HCT116 (cell line): ENCODE results near the gene APCDD1L. TPM values are rescaled to one million over a fixed set of nuclear protein-coding genes. Genes with fewer than 3 reads are reported as not detected.

Experiments used
- ATAC-seq: fragments of 200-7000 bp; cut with Tn5 transposase; 2 replicates; pipeline ENCODE4 v1.9.1; 2020; ENCODE audit warnings: mild to moderate bottlenecking, moderate library complexity
- BruUV-seq: library from RNA; stranded (reverse); fragments of 400-500 nt; replicated peaks from 2 replicates; lab custom pipeline; 2021; lab: Mats Ljungman, UMichigan
- CTCF ChIA-PET: fragments of 300-600 bp; sonication (Branson Sonifier 250); formaldehyde crosslinking; loops from one replicate; lab custom pipeline; 2021; ENCODE audit warnings: antibody characterized with exemption; lab: Charles Lee
- POLR2A ChIA-PET: fragments of 300-600, 350-600 bp; sonication (Branson Sonifier 250); formaldehyde crosslinking; loops from one replicate; lab custom pipeline; 2021; ENCODE audit warnings: antibody characterized with exemption; lab: Charles Lee
- RAD21 ChIA-PET, 2 experiments: fragments of 300-600 bp; sonication (Branson Sonifier 250); formaldehyde crosslinking; loops; one replicate each; lab custom pipeline; 2023; ENCODE audit warnings: low total read pairs in 2 of 2; ENCODE audit not compliant: uncharacterized antibody in 2 of 2, unreplicated experiment in 2 of 2, low non-redundant PET in 1 of 2; lab: Charles Lee
- DNase-seq: peaks from one replicate; pipeline ENCODE4 v3.0.0-alpha.2; 2010; ENCODE audit warnings: low read depth, low spot score
- H2AFZ ChIP-seq: fragments of 200-600 bp; shearing (Covaris generic), sonication (generic); 2 replicates; pipeline ENCODE4 v1.6.1; 2017; ENCODE audit warnings: low read depth, mixed run types, mixed read lengths, antibody characterized with exemption, low read length; ENCODE audit not compliant: poor library complexity, severe bottlenecking
- H3K27ac ChIP-seq: 2 replicates; pipeline ENCODE4 v1.5.1; 2012; ENCODE audit warnings: low read depth, low read length
- H3K27me3 ChIP-seq: fragments of 200-600 bp; sonication (generic); 2 replicates; pipeline ENCODE4 v1.6.1; 2016; ENCODE audit warnings: mixed run types, low read length, mixed read lengths; ENCODE audit not compliant: insufficient read depth
- H3K36me3 ChIP-seq, 2 experiments: fragments of 200-500 bp in 1 of 2; fragments of 200-600 bp in 1 of 2; sonication (Bioruptor generic) in 1 of 2; sonication (generic) in 1 of 2; 2 replicates each; pipeline versions ENCODE4 v1.5.1 to v1.6.1; 2014 to 2016; ENCODE audit warnings: low read length in 2 of 2, inconsistent platforms in 1 of 2, mixed read lengths in 1 of 2, mixed run types in 1 of 2; ENCODE audit not compliant: insufficient read depth in 2 of 2, control insufficient read depth in 1 of 2
- H3K4me1 ChIP-seq, 2 experiments: fragments of 200-600 bp in 1 of 2; sonication (generic) in 1 of 2; 2 replicates each; pipeline versions ENCODE4 v1.5.1 to v1.6.1; 2012 to 2017; ENCODE audit warnings: low read length in 2 of 2, inconsistent platforms in 1 of 2, mild to moderate bottlenecking in 1 of 2, mixed read lengths in 1 of 2, mixed run types in 1 of 2, moderate library complexity in 1 of 2; ENCODE audit not compliant: insufficient read depth in 2 of 2, control insufficient read depth in 1 of 2
- H3K4me2 ChIP-seq: fragments of 200-600 bp; sonication (generic); 2 replicates; pipeline ENCODE4 v1.6.1; 2017; ENCODE audit warnings: mixed run types, low read length, mixed read lengths
- H3K4me3 ChIP-seq, 2 experiments: fragments of 200-600 bp in 1 of 2; sonication (generic) in 1 of 2; replicated peaks in 1 of 2; 2 replicates each; pipeline ENCODE4 v1.5.1; 2011 to 2016; ENCODE audit warnings: low read length in 2 of 2, control low read depth in 1 of 2, low read depth in 1 of 2, mild to moderate bottlenecking in 1 of 2, mixed read lengths in 1 of 2, mixed run types in 1 of 2
- H3K79me2 ChIP-seq: fragments of 200-600 bp; sonication (generic); 2 replicates; pipeline ENCODE4 v1.6.1; 2017; ENCODE audit warnings: mild to moderate bottlenecking, mixed run types, low read length, moderate library complexity, mixed read lengths; ENCODE audit not compliant: insufficient read depth
- H3K9ac ChIP-seq: fragments of 200-600 bp; sonication (generic); 2 replicates; pipeline ENCODE4 v1.6.1; 2016; ENCODE audit warnings: low read length, mixed read lengths
- H3K9me2 ChIP-seq: fragments of 200-600 bp; sonication (generic), shearing (Covaris generic); 2 replicates; pipeline ENCODE4 v1.6.1; 2017; ENCODE audit warnings: mixed run types, mild to moderate bottlenecking, moderate library complexity; ENCODE audit not compliant: insufficient read depth
- H3K9me3 ChIP-seq, 2 experiments: fragments of 200-500 bp in 1 of 2; fragments of 200-600 bp in 1 of 2; sonication (Bioruptor generic) in 1 of 2; sonication (generic) in 1 of 2; 2 replicates each; pipeline ENCODE4 v1.6.1; 2014 to 2017; ENCODE audit warnings: low read length in 2 of 2, mixed read lengths in 2 of 2, inconsistent platforms in 1 of 2, low read depth in 1 of 2, mild to moderate bottlenecking in 1 of 2, mixed run types in 1 of 2, moderate library complexity in 1 of 2; ENCODE audit not compliant: control insufficient read depth in 1 of 2, insufficient read depth in 1 of 2
- H4K20me1 ChIP-seq: fragments of 200-600 bp; sonication (generic), shearing (Covaris generic); 2 replicates; pipeline ENCODE4 v1.6.1; 2017; ENCODE audit warnings: mixed run types, mild to moderate bottlenecking, moderate library complexity; ENCODE audit not compliant: insufficient read depth
- FOSL1 ChIP-seq: IDR thresholded peaks from 2 replicates; pipeline ENCODE4 v1.6.1; 2012; ENCODE audit warnings: low read depth
- JUND ChIP-seq: IDR thresholded peaks from 2 replicates; pipeline ENCODE4 v1.6.1; 2012
- MAX ChIP-seq: IDR thresholded peaks from 2 replicates; pipeline ENCODE4 v1.6.1; 2012
- SP1 ChIP-seq: IDR thresholded peaks from 2 replicates; pipeline ENCODE4 v1.6.1; 2012; ENCODE audit warnings: low read depth
- YY1 ChIP-seq: IDR thresholded peaks from 2 replicates; pipeline ENCODE4 v1.6.1; 2011; ENCODE audit warnings: low read length, low read depth, moderate library complexity, mild to moderate bottlenecking; ENCODE audit not compliant: insufficient replicate concordance; ENCODE audit errors: extremely low read depth
- ZBTB33 ChIP-seq: IDR thresholded peaks from 2 replicates; pipeline ENCODE4 v1.6.1; 2011; ENCODE audit warnings: mild to moderate bottlenecking, low read length, moderate library complexity; ENCODE audit not compliant: insufficient replicate concordance; ENCODE audit errors: extremely low read depth
- ZFX ChIP-seq: fragments of 450-650 bp; IDR thresholded peaks from 2 replicates; pipeline ENCODE4 v1.6.1; 2017
- intact Hi-C: fragments of 100-400 bp; cut with micrococcal nuclease; formaldehyde crosslinking; loops from 2 replicates; pipeline ENCODE4 v1.10.0; 2022
- total RNA-seq: library from RNA; stranded (reverse); gene quantifications from one replicate; pipeline ENCODE4 v1.2.1, GENCODE V29; 2021; ENCODE audit not compliant: unreplicated experiment

APCDD1L gene
- total RNA-seq, 1 experiment from 2014 or later, result not detected

GRCh38 chr20:58431134-58431533 is 84.1 kb downstream of the APCDD1L start:
- ChIA-PET CTCF (no interaction called here), POLR2A (no interaction called here)
- intact Hi-C loops, result no loop called here

More at GRCh38 chr20:58431134-58431533, 84.1 kb downstream of the APCDD1L start:
- Histone ChIP-seq H3K27me3 (no peaks in the 10 kb centered on the region), H4K20me1 (no peaks in the 10 kb centered on the region; the same call in 1 of the 2 replicates), H3K4me3 (no peak overlapping the region), H3K27ac (no peak overlapping the region), H3K9ac (no peak overlapping the region), H3K9me3 (no peaks in the 10 kb centered on the region), H3K79me2 (peaks cover 99% of the 10 kb centered on the region), H3K9me2 (no peaks in the 10 kb centered on the region), H3K36me3 (peaks cover 0 to 4% of the 10 kb centered on the region in 2 experiments; a peak in 1 of 4 replicates), H2AFZ (no peak overlapping the region), H3K4me2 (no peak overlapping the region), H3K4me1 (no peaks in the 10 kb centered on the region)
- ATAC-seq, result no peak
- DNase-seq, result no peak
- TF ChIP-seq MAX, result no peak
- TF ChIP-seq JUND, result no peak
- TF ChIP-seq FOSL1, result no peak
- no peak for TF ChIP-seq SP1
- TF ChIP-seq ZFX, result no peak
- no peak for TF ChIP-seq ZBTB33
- no peak for TF ChIP-seq YY1
- no TSS peak for BruUV-seq
- RAD21 ChIA-PET, result no interaction called here
